Measurements from ENCODE around the gene EPB42.

The EPB42 gene

GRCh38 chr15:43242616-43243015 is 21.8 kb upstream of the EPB42 start:
- in situ Hi-C loops (cut with MboI; ENCODE audit: low sequenced_read_pairs): no loop called here

DNA sequence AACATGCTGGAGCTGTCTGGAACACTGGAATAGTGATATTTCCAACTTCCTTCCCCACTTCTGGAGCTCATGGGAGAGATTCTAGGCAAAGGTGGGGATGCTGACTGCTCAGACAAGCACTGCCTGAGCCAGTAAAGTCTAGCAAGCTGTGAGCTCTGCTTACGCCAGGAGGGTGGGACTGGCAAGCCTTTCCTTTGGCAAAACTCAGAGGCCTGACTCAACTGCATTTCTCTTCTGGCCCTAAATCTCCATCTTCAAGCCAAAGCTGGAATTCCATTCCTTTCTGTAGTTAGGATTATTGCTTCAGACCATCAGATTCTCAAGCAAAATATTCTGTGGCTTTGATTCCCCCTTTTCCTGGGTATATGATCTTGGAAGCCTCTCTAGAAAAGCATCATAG is 20.3 kb upstream of the EPB42 start:
- in situ Hi-C loops (cut with MboI; ENCODE audit: low sequenced_read_pairs): no loop called here

DNA sequence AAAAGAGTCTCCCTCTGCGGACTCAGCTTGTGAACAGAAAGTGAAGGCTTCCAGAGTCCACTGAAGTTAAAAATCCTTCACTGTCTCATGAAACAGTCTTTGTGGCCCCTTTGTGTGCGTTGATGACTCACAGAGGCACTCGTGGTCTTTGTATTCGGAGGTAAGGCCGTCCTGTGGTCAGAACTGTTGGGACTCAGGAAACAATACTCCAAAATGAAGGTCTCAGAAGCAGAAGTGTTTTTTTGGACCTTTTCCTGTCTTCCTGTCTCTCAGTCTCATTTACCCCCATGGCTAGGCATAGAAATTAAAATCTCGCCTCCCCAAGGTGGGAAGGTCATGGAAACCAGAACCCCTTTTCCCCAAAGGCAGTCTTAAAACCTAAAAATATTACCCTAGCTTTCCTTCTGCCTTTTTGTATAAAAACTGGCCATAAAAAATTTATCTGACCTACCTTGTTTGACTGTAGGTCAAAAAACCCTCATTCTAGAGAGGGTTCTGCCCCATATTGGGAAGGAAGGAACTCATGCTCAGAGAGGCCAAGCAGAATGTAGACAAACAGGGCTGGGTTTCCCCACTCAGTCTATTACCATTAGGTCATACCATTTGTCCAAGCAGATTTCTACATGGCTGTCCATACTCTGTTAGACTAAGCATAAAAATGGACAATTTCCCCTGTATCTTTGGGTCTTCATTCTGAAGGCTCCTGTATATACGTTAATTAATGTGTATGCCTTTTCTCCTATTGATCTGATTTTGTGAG is 19.1 kb upstream of the EPB42 start:
- in situ Hi-C loops (cut with MboI; ENCODE audit: low sequenced_read_pairs): no loop called here

DNA sequence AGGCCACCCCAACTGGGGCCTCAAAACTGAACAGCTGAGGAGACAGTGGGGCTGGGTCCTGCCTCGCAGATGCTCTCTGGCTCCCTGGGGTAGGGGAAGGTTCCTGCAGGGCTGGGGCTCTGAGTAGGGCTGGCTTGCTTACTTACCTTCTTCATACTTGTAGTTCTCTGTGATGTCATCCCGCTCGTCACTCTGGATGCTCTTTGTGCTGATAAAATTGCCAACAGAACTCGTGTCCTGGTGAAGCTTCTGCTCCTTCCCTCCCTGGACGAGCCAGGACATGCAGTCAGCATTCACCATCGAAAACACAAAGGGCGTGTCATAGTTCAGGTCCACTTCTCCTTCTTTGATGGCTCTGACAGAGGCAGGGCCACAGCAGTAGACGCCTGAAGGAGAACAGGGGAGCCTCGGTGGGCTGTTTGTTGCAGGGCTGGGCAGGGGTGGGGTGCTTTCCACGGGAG is 17.9 kb upstream of the EPB42 start:
- in situ Hi-C loops (cut with MboI; ENCODE audit: low sequenced_read_pairs): no loop called here

DNA sequence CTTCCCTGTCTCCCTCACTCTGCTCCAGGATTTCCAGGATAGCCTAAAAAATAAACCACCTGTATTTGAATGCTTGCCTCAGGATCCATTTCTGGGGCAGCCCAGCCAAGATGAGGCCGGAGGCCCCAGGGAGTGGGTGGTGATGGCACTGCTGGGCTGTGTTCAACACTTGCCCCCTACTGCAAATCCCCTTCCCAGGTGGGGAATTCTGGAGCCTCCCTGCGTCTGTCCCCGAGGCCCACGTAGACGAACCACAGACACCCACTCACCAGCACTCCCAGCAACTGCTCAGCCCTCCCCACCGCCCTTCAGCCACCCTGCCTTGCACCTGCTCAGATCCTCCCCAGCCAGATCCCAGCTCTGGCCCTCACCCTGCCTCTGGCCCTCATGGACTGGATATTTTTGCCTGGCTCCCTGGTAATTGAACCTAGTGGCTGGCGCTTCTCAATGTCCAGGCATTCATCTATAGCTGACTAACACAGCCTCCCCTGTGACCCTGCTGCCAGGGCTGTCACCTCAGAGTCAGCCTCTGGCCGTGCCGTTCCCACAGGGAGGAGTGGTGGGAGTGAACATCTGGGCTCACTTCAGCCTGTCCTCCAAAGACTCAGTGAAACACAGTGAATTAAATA is 17.1 kb upstream of the EPB42 start:
- in situ Hi-C loops (cut with MboI; ENCODE audit: low sequenced_read_pairs): no loop called here

DNA sequence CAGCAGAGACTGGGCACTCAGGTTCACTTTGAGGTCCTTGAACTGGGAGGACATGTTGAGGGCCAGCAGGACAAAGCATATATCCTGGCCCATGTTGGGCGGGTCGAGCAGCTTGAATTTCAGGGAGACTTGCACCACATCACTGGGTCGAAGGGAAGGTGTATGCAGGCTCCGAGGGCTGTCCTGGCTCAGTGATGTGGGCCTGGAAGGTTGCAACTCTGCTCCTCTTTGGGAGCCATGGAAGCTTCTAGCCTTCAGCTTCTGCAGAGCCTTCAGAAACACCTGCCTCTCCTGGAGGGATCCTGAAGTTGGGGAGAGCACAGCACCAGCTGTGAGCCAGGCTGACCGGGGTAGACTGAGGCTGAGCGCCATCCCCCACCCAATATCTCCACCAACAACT is 14.7 kb upstream of the EPB42 start:
- in situ Hi-C loops (cut with MboI; ENCODE audit: low sequenced_read_pairs): no loop called here

GRCh38 chr15:43232289-43232874 is 11.6 kb upstream of the EPB42 start:
- in situ Hi-C loops (cut with MboI; ENCODE audit: low sequenced_read_pairs): no loop called here

DNA sequence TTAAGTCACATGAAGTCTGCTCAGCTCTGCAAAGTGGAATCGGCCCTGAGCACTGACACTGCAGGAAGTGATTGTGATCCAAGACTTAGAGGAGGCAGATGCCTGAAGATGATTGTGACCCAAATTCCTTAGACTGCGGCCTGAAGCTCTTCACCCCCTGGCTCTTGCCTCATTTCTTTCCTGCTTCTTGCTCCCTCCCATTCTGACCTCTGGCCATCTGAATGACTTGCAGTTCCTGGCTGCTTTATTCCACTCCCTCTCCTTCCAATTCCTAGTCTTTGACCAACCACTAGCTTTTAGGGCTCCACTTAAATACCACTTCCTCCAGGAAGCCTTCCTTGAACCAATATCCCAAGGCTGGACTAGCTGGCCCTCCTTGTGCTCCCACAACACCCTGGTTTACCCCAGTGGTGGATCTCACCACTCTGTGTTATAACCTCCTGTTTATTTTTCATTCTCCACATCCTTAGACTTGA is 9.9 kb upstream of the EPB42 start:
- in situ Hi-C loops (cut with MboI; ENCODE audit: low sequenced_read_pairs): no loop called here

GRCh38 chr15:43229977-43230376 is 9.2 kb upstream of the EPB42 start:
- in situ Hi-C loops (cut with MboI; ENCODE audit: low sequenced_read_pairs): loop anchor here (5.0 kb wide), 1 partner anchor 37 kb away; the partner anchor contains the start of gene TGM5

- in situ Hi-C loops (cut with MboI; ENCODE audit: low sequenced_read_pairs): loop anchor here (5.0 kb wide), 1 partner anchor 41 kb away; the partner anchor contains the start of gene TGM5
Observed at GRCh38 chr15:43226436-43227305, 5.9 kb upstream of the EPB42 start.

DNA sequence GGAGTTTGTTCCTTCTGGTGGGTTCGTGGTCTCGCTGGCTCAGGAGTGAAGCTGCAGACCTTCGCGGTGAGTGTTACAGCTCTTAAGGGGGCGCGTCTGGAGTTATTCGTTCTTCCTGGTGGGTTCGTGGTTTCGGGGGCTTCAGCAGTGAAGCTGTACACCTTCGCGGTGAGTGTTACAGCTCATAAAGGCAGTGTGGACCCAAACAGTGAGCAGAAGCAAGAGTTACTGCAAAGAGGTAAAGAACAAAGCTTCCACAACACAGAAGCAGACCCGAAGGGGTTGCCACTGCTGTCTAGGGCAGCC is 5.1 kb upstream of the EPB42 start:
- in situ Hi-C loops (cut with MboI; ENCODE audit: low sequenced_read_pairs): loop anchor here (5.0 kb wide), 1 partner anchor 41 kb away; the partner anchor contains the start of gene TGM5

- in situ Hi-C loops (cut with MboI; ENCODE audit: low sequenced_read_pairs): loop anchor here (5.0 kb wide), 1 partner anchor 42 kb away; the partner anchor contains the start of gene TGM5
Observed at GRCh38 chr15:43225201-43225949, 4.6 kb upstream of the EPB42 start.

DNA sequence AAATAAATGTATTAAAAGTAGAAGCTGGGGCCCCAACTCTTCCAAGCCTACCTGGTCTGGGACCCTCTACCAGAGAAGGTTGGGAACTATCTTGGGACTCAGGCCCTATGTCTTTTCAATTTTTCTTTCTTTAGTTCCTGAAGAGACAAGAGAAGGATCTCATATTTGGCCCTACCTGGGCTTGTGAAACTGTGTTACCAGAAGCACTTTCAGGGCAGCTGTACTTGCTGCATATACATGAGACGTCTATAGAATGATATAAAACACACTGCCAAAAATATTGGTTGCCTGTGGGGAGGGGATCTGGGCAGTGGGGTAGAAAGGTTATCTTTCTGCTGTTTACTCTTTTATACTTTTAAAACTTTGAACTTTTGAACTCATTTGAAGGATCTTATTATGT is 604 bp upstream of the EPB42 start:
- in situ Hi-C loops (cut with MboI; ENCODE audit: low sequenced_read_pairs): no loop called here

DNA sequence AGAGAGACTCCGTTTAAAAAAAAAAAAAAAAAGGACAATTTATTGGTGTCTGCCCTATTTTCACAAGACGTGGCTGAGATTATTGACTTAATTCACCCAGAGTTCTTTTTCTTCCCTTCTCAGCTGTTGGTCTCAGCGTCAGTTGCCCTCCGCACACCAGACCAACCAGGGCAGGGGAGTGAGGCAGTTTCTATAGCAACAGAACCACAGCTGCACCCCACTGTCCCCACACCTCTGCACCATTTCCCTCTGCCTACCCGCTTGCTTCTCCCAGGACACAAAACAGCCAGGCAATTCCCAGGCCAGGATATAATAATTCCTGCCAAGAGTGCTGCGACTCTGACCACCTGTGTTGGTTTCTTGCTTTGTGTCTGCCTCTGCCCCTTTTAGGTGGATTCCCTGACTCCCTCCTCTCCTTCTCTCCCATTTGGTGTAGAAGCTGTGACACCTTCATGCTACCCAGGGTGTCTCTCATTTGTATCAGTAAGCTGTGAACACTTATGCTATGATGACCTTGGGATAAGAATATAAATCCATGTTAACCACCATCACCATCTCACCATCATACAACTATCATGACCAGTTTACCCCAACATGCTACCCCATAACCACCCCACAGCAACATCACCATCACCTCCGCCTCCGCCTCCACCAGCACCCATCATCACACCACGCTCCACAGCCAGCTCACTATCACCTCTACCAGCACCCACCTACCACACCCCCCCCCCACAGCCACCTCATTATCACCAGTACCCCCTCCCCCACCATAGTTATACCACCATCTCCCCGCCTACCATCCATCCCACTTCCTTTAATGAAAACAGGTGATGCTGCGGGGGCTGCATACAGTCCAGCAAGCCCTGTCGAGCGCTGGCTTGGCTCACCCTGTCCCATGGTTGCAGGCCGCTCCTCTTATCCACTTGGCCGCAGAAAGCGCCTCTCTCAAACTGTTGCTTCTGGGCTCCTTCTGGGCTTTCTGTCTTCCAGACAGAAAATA is 589 bp downstream of the EPB42 start:
- in situ Hi-C loops (cut with MboI; ENCODE audit: low sequenced_read_pairs): no loop called here

- in situ Hi-C loops (cut with MboI; ENCODE audit: low sequenced_read_pairs): no loop called here
Observed at GRCh38 chr15:43218908-43219706, 1.7 kb downstream of the EPB42 start.

- in situ Hi-C loops (cut with MboI; ENCODE audit: low sequenced_read_pairs): no loop called here
Observed at GRCh38 chr15:43215961-43216360, 4.9 kb downstream of the EPB42 start.

- in situ Hi-C loops (cut with MboI; ENCODE audit: low sequenced_read_pairs): no loop called here
Observed at GRCh38 chr15:43214592-43215295, 6.1 kb downstream of the EPB42 start.

- in situ Hi-C loops (cut with MboI; ENCODE audit: low sequenced_read_pairs): no loop called here
Observed at GRCh38 chr15:43214169-43214568, 6.6 kb downstream of the EPB42 start.
